HL-60 (cell line): ENCODE results near the gene MCF2L2.

Experiments
- POLR2AphosphoS5 ChIP-seq: IDR thresholded peaks from 2 replicates; pipeline ENCODE4 v1.6.1; 2012; ENCODE audit warnings: low read depth
- TF ChIP-seq, protein P1 (sequence below): IDR thresholded peaks from one replicate; pipeline ENCODE4 v1.5.1; 2011; ENCODE audit warnings: low read length, control low read depth, inconsistent platforms; ENCODE audit not compliant: insufficient read depth

DNA sequence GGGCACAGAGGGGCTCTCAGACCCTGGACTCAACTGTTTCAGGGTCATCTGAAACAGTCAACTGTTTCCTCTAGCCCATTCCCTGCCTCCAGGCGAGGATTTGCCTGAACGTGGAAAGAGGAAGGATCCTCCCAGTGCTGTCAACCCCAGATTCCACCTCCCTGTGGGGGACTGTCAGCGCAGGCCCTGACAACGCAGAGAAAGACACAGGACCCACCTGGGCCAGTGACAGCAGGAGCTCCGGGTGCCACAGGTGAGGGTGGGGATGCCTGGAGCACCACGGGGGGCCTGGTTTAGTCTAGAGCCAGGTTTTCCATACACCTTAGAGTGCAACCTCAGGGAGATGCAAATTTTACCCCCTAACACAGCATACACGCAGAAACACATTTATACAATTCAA is 246.3 kb downstream of the MCF2L2 start:
- TF ChIP-seq, protein P1, sequence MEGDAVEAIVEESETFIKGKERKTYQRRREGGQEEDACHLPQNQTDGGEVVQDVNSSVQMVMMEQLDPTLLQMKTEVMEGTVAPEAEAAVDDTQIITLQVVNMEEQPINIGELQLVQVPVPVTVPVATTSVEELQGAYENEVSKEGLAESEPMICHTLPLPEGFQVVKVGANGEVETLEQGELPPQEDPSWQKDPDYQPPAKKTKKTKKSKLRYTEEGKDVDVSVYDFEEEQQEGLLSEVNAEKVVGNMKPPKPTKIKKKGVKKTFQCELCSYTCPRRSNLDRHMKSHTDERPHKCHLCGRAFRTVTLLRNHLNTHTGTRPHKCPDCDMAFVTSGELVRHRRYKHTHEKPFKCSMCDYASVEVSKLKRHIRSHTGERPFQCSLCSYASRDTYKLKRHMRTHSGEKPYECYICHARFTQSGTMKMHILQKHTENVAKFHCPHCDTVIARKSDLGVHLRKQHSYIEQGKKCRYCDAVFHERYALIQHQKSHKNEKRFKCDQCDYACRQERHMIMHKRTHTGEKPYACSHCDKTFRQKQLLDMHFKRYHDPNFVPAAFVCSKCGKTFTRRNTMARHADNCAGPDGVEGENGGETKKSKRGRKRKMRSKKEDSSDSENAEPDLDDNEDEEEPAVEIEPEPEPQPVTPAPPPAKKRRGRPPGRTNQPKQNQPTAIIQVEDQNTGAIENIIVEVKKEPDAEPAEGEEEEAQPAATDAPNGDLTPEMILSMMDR, result no peak
- no peak for TF ChIP-seq POLR2AphosphoS5
